ENCODE data around the gene POLN.
"Not testable (repeated sequence)": the region's sequence is repeated elsewhere in the genome, so short reads cannot be mapped to it uniquely, and the experiment has no call there.

DNA sequence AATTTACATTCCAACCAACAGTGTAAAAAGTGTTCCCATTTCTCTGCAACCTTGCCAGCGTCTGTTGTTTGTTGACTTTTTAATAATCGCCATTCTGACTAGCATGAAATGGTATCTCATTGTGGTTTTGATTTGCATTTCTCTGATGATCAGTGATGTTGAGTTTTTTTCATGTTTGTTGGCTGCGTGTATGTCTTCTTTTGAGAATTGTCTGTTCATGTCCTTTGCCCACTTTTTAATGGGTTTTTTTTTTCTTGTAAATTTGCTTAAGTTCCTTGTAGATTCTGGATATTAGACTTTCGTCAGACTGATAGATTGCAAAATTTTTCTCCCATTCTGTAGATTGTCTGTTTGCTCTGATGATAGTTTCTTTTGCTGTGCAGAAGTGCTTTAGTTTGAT is 214.8 kb downstream of the POLN start:
- TF ChIP-seq, protein P1, sequence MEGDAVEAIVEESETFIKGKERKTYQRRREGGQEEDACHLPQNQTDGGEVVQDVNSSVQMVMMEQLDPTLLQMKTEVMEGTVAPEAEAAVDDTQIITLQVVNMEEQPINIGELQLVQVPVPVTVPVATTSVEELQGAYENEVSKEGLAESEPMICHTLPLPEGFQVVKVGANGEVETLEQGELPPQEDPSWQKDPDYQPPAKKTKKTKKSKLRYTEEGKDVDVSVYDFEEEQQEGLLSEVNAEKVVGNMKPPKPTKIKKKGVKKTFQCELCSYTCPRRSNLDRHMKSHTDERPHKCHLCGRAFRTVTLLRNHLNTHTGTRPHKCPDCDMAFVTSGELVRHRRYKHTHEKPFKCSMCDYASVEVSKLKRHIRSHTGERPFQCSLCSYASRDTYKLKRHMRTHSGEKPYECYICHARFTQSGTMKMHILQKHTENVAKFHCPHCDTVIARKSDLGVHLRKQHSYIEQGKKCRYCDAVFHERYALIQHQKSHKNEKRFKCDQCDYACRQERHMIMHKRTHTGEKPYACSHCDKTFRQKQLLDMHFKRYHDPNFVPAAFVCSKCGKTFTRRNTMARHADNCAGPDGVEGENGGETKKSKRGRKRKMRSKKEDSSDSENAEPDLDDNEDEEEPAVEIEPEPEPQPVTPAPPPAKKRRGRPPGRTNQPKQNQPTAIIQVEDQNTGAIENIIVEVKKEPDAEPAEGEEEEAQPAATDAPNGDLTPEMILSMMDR (IDR thresholded peaks at IDR 0.05): not testable (repeated sequence)
- not testable (repeated sequence) for TF ChIP-seq POLR2A (IDR thresholded peaks at IDR 0.05)
